Liver (tissue), 9 donors: ENCODE data around the gene PGLYRP3. TPM values are rescaled to one million over a fixed set of nuclear protein-coding genes. Genes with fewer than 3 reads are reported as not detected.

ENCODE experiments used
- DNase-seq: peaks from one replicate; pipeline ENCODE4 v3.0.0-alpha.2; 2017; ENCODE audit warnings: low spot score
- H3K27ac ChIP-seq, 2 donors: one replicate each; pipeline ENCODE4 v1.7.0; 2013; ENCODE audit warnings: inconsistent platforms in 2 of 2, low read length in 2 of 2, control low read depth in 1 of 2, low read depth in 1 of 2, mild to moderate bottlenecking in 1 of 2
- H3K27me3 ChIP-seq, 4 donors: one replicate each; pipeline versions ENCODE4 v1.6.1 to v1.7.0; 2013; ENCODE audit warnings: low read length in 3 of 4, inconsistent platforms in 1 of 4, mild to moderate bottlenecking in 1 of 4, moderate library complexity in 1 of 4; ENCODE audit not compliant: control insufficient read depth in 4 of 4, insufficient read depth in 4 of 4
- H3K36me3 ChIP-seq, 4 donors: one replicate each; pipeline versions ENCODE4 v1.6.1 to v1.7.0; 2013; ENCODE audit warnings: low read length in 3 of 4, mild to moderate bottlenecking in 3 of 4, low read depth in 1 of 4, moderate library complexity in 1 of 4; ENCODE audit not compliant: control insufficient read depth in 4 of 4, insufficient read depth in 3 of 4
- H3K4me1 ChIP-seq, 4 donors: one replicate each; pipeline versions ENCODE4 v1.6.1 to v1.7.0; 2013; ENCODE audit warnings: low read length in 3 of 4, mild to moderate bottlenecking in 3 of 4, moderate library complexity in 1 of 4; ENCODE audit not compliant: control insufficient read depth in 4 of 4, insufficient read depth in 4 of 4
- H3K4me3 ChIP-seq, 3 donors: one replicate each; pipeline versions ENCODE4 v1.6.1 to v1.7.0; 2013; ENCODE audit warnings: low read length in 3 of 3, control low read depth in 1 of 3, low read depth in 1 of 3, mild to moderate bottlenecking in 1 of 3
- H3K9ac ChIP-seq, 2 donors: one replicate each; pipeline ENCODE4 v1.7.0; 2013; ENCODE audit warnings: low read length in 2 of 2, mild to moderate bottlenecking in 2 of 2, moderate library complexity in 2 of 2, control low read depth in 1 of 2, low read depth in 1 of 2
- H3K9me3 ChIP-seq, 4 donors: one replicate each; pipeline versions ENCODE4 v1.6.1 to v1.7.0; 2013; ENCODE audit warnings: low read length in 3 of 4; ENCODE audit not compliant: control insufficient read depth in 4 of 4
- EGR1 ChIP-seq, 2 donors: IDR thresholded peaks; 2 replicates each; pipeline ENCODE4 v1.6.1; 2016 to 2018; ENCODE audit warnings: antibody characterized with exemption in 2 of 2, low read depth in 2 of 2
- FOXA1 ChIP-seq: IDR thresholded peaks from 2 replicates; pipeline ENCODE4 v1.6.1; 2016; ENCODE audit warnings: antibody characterized with exemption
- FOXA2 ChIP-seq: IDR thresholded peaks from 2 replicates; pipeline ENCODE4 v1.6.1; 2016; ENCODE audit warnings: antibody characterized with exemption
- GABPA ChIP-seq, 2 donors: IDR thresholded peaks in 1 of 2; conservative IDR thresholded peaks in 1 of 2; 2 replicates each; pipeline ENCODE4 v1.6.1; 2016; ENCODE audit warnings: antibody characterized with exemption in 2 of 2, mild to moderate bottlenecking in 1 of 2, moderate library complexity in 1 of 2
- HNF4A ChIP-seq, 2 donors: conservative IDR thresholded peaks; 2 replicates each; pipeline ENCODE4 v1.6.1; 2016; ENCODE audit warnings: antibody characterized with exemption in 2 of 2, mild to moderate bottlenecking in 2 of 2
- HNF4G ChIP-seq: IDR thresholded peaks from 2 replicates; pipeline ENCODE4 v1.6.1; 2016; ENCODE audit warnings: antibody characterized with exemption
- JUND ChIP-seq, 2 donors: IDR thresholded peaks; 2 replicates each; pipeline ENCODE4 v1.6.1; 2016; ENCODE audit warnings: antibody characterized with exemption in 2 of 2
- NR2F2 ChIP-seq: IDR thresholded peaks from 2 replicates; pipeline ENCODE4 v1.6.1; 2016; ENCODE audit warnings: antibody characterized with exemption
- RAD21 ChIP-seq, 2 donors: IDR thresholded peaks; 2 replicates each; pipeline ENCODE4 v1.6.1; 2016; ENCODE audit warnings: antibody characterized with exemption in 2 of 2, mild to moderate bottlenecking in 2 of 2
- RXRA ChIP-seq, 2 donors: IDR thresholded peaks; 2 replicates each; pipeline ENCODE4 v1.6.1; 2017 to 2018; ENCODE audit warnings: antibody characterized with exemption in 2 of 2, mild to moderate bottlenecking in 1 of 2
- SP1 ChIP-seq: IDR thresholded peaks from 2 replicates; pipeline ENCODE4 v1.6.1; 2018; ENCODE audit warnings: antibody characterized with exemption, mild to moderate bottlenecking
- TAF1 ChIP-seq: conservative IDR thresholded peaks from 2 replicates; pipeline ENCODE4 v1.6.1; 2016; ENCODE audit warnings: antibody characterized with exemption, mild to moderate bottlenecking
- YY1 ChIP-seq: IDR thresholded peaks from 2 replicates; pipeline ENCODE4 v1.6.1; 2016; ENCODE audit warnings: antibody characterized with exemption, mild to moderate bottlenecking
- WGBS: extraction: QIAGEN DNeasy Blood & Tissue Kit; methylation state at CpG from one replicate; pipeline ENCODE4 v1.1.7; 2013; 5-methylcytosine and 5-hydroxymethylcytosine counted together
- polyA plus RNA-seq, 2 donors: library from polyadenylated mRNA; stranded (reverse) in 1 of 2; unstranded in 1 of 2; fragments of 200-250 nt in 1 of 2; fragments of >200 nt in 1 of 2; fragmentation: Nextera tagmentation in 1 of 2; extraction: Ambion mirVana in 1 of 2; gene quantifications; one replicate each; pipeline versions ENCODE4 v1.2.1 to v1.2.3, GENCODE V29; 2013 to 2015
- total RNA-seq, 2 donors: library from RNA; depleted of rRNA; stranded (reverse); fragments of >200 nt; gene quantifications; one replicate each; pipeline ENCODE4 v1.2.3, GENCODE V29; 2014
- TF ChIP-seq, protein P1 (sequence below): IDR thresholded peaks from 2 replicates; pipeline ENCODE4 v1.6.1; 2016; ENCODE audit warnings: antibody characterized with exemption
- TF ChIP-seq, protein P2 (sequence below): IDR thresholded peaks from 2 replicates; pipeline ENCODE4 v1.6.1; 2016; ENCODE audit warnings: antibody characterized with exemption, mild to moderate bottlenecking
- TF ChIP-seq, protein P3 (sequence below): fragments of 150-350 bp; IDR thresholded peaks from 2 replicates; pipeline ENCODE4 v1.5.1; 2017; ENCODE audit warnings: improper control_type of control experiment, low read depth, low read length; ENCODE audit not compliant: missing input control
- TF ChIP-seq, protein P4 (sequence below): IDR thresholded peaks from 2 replicates; pipeline ENCODE4 v1.6.1; 2016; ENCODE audit warnings: antibody characterized with exemption
- TF ChIP-seq, protein P5 (sequence below): IDR thresholded peaks from 2 replicates; pipeline ENCODE4 v1.6.1; 2016; ENCODE audit warnings: antibody characterized with exemption
- donor health status: healthy.
- donor health status: healthy.
- donor health status: healthy.
- donor health status: healthy.
- donor health status: healthy.

PGLYRP3 gene
- total and polyA plus RNA-seq, 4 donors = not detected

DNA sequence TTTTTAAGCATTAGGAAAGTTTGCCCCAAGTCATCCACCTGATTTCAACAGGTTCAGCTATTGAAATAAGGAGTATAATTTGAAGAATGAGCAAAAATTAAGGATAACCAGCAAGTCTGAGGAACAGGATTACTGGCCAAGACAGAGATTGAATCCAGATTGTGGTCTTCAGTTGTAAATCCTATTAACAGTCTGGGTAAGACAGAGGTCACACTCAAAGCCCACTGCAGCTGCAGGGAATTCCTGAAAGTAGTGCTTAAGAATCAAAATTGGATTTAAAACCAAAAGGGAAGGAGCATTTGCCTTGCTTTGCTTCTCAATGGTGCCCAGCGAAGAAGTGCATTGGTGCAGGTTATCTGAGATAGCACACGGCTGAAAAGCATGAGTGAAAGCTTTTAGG is 59.7 kb downstream of the PGLYRP3 start:
- Histone ChIP-seq H3K27ac (no peak overlapping the region), H3K4me1 (no peaks in the 10 kb centered on the region), H3K27me3 (peaks cover 0 to 7% (median 0%) of the 10 kb centered on the region in 4 donors), H3K9me3 (no peaks in the 10 kb centered on the region), H3K9ac (no peak overlapping the region), H3K4me3 (no peak overlapping the region), H3K36me3 (no peaks in the 10 kb centered on the region)
- TF ChIP-seq HNF4G (no peak), EGR1 (IDR thresholded peaks at IDR 0.05; ENCODE audit: low read depth in 2 of 2) (no peak), FOXA1 (no peak), YY1 (no peak), JUND (IDR thresholded peaks at IDR 0.05) (no peak), RAD21 (IDR thresholded peaks at IDR 0.05) (no peak), SP1 (no peak), TAF1 (no peak), HNF4A (conservative IDR thresholded peaks at IDR 0.05) (no peak), NR2F2 (no peak), GABPA (IDR thresholded peaks at IDR 0.05 in 1 of 2, conservative IDR thresholded peaks at IDR 0.05 in 1 of 2) (no peak), FOXA2 (no peak), RXRA (IDR thresholded peaks at IDR 0.05) (no peak)
- TF ChIP-seq, protein P1, sequence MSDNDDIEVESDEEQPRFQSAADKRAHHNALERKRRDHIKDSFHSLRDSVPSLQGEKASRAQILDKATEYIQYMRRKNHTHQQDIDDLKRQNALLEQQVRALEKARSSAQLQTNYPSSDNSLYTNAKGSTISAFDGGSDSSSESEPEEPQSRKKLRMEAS = no peak
- TF ChIP-seq, protein P2, sequence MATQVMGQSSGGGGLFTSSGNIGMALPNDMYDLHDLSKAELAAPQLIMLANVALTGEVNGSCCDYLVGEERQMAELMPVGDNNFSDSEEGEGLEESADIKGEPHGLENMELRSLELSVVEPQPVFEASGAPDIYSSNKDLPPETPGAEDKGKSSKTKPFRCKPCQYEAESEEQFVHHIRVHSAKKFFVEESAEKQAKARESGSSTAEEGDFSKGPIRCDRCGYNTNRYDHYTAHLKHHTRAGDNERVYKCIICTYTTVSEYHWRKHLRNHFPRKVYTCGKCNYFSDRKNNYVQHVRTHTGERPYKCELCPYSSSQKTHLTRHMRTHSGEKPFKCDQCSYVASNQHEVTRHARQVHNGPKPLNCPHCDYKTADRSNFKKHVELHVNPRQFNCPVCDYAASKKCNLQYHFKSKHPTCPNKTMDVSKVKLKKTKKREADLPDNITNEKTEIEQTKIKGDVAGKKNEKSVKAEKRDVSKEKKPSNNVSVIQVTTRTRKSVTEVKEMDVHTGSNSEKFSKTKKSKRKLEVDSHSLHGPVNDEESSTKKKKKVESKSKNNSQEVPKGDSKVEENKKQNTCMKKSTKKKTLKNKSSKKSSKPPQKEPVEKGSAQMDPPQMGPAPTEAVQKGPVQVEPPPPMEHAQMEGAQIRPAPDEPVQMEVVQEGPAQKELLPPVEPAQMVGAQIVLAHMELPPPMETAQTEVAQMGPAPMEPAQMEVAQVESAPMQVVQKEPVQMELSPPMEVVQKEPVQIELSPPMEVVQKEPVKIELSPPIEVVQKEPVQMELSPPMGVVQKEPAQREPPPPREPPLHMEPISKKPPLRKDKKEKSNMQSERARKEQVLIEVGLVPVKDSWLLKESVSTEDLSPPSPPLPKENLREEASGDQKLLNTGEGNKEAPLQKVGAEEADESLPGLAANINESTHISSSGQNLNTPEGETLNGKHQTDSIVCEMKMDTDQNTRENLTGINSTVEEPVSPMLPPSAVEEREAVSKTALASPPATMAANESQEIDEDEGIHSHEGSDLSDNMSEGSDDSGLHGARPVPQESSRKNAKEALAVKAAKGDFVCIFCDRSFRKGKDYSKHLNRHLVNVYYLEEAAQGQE = no peak
- TF ChIP-seq, protein P3, sequence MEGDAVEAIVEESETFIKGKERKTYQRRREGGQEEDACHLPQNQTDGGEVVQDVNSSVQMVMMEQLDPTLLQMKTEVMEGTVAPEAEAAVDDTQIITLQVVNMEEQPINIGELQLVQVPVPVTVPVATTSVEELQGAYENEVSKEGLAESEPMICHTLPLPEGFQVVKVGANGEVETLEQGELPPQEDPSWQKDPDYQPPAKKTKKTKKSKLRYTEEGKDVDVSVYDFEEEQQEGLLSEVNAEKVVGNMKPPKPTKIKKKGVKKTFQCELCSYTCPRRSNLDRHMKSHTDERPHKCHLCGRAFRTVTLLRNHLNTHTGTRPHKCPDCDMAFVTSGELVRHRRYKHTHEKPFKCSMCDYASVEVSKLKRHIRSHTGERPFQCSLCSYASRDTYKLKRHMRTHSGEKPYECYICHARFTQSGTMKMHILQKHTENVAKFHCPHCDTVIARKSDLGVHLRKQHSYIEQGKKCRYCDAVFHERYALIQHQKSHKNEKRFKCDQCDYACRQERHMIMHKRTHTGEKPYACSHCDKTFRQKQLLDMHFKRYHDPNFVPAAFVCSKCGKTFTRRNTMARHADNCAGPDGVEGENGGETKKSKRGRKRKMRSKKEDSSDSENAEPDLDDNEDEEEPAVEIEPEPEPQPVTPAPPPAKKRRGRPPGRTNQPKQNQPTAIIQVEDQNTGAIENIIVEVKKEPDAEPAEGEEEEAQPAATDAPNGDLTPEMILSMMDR = no peak
- TF ChIP-seq, protein P4, sequence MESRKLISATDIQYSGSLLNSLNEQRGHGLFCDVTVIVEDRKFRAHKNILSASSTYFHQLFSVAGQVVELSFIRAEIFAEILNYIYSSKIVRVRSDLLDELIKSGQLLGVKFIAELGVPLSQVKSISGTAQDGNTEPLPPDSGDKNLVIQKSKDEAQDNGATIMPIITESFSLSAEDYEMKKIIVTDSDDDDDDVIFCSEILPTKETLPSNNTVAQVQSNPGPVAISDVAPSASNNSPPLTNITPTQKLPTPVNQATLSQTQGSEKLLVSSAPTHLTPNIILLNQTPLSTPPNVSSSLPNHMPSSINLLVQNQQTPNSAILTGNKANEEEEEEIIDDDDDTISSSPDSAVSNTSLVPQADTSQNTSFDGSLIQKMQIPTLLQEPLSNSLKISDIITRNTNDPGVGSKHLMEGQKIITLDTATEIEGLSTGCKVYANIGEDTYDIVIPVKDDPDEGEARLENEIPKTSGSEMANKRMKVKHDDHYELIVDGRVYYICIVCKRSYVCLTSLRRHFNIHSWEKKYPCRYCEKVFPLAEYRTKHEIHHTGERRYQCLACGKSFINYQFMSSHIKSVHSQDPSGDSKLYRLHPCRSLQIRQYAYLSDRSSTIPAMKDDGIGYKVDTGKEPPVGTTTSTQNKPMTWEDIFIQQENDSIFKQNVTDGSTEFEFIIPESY = no peak
- TF ChIP-seq, protein P5, sequence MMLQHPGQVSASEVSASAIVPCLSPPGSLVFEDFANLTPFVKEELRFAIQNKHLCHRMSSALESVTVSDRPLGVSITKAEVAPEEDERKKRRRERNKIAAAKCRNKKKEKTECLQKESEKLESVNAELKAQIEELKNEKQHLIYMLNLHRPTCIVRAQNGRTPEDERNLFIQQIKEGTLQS = no peak
- DNase-seq = no peak
- 43% methylated on average over 2 of the region's 2 CpGs for WGBS
